PC-3 (cell line): ENCODE data around the gene LIF. TPM values are rescaled to one million over a fixed set of nuclear protein-coding genes. Genes with fewer than 3 reads are reported as not detected.

Source experiments
- ATAC-seq: fragments of 200-7000 bp; cut with Tn5 transposase; 2 replicates; pipeline ENCODE4 v1.9.1; 2020; ENCODE audit warnings: mild to moderate bottlenecking, moderate library complexity
- BruUV-seq: library from RNA; stranded (reverse); fragments of 400-500 nt; replicated peaks from 2 replicates; lab custom pipeline; 2021; lab: Mats Ljungman, UMichigan
- CTCF ChIA-PET: fragments of 300-600 bp; sonication (Branson Sonifier 250); formaldehyde crosslinking; loops from one replicate; lab custom pipeline; 2022; ENCODE audit warnings: antibody characterized with exemption; lab: Charles Lee
- POLR2A ChIA-PET: fragments of 300-600 bp; sonication (Branson Sonifier 250); formaldehyde crosslinking; loops from one replicate; lab custom pipeline; 2022; ENCODE audit warnings: antibody characterized with exemption; ENCODE audit not compliant: unreplicated experiment; lab: Charles Lee
- DNase-seq: peaks from one replicate; pipeline ENCODE4 v3.0.0-alpha.2; 2015
- H2AFZ ChIP-seq: fragments of 300-600 bp; sonication (generic); 2 replicates; pipeline ENCODE4 v1.6.0; 2016; ENCODE audit warnings: antibody characterized with exemption, low read length
- H3F3A ChIP-seq: fragments of 300-600 bp; sonication (generic); one replicate; pipeline ENCODE4 v1.6.0; 2017; ENCODE audit warnings: antibody characterized with exemption, low read length, control low read depth, mild to moderate bottlenecking; ENCODE audit not compliant: unreplicated experiment
- H3K27ac ChIP-seq: fragments of 300-600 bp; sonication (generic); 2 replicates; pipeline ENCODE4 v1.5.1; 2016; ENCODE audit warnings: mild to moderate bottlenecking, low read length
- H3K27me3 ChIP-seq: fragments of 300-600 bp; sonication (generic); 2 replicates; pipeline ENCODE4 v1.6.1; 2016; ENCODE audit warnings: low read length, mixed read lengths
- H3K36me3 ChIP-seq: fragments of 300-600 bp; sonication (generic); 2 replicates; pipeline ENCODE4 v1.6.1; 2016; ENCODE audit warnings: low read depth, mixed run types, low read length, mixed read lengths
- H3K4me1 ChIP-seq: fragments of 300-600 bp; sonication (generic); 2 replicates; pipeline ENCODE4 v1.5.1; 2016; ENCODE audit warnings: low read length; ENCODE audit not compliant: insufficient read depth
- H3K4me2 ChIP-seq: fragments of 300-600 bp; sonication (generic); 2 replicates; pipeline ENCODE4 v1.6.0; 2016; ENCODE audit warnings: low read length
- H3K4me3 ChIP-seq: fragments of 300-600 bp; sonication (generic); 2 replicates; pipeline ENCODE4 v1.5.1; 2016; ENCODE audit warnings: mild to moderate bottlenecking, low read length, mixed read lengths
- H3K79me2 ChIP-seq: fragments of 300-600 bp; sonication (generic); 2 replicates; pipeline ENCODE4 v1.6.1; 2017; ENCODE audit warnings: low read length, mixed read lengths
- H3K9ac ChIP-seq: fragments of 300-600 bp; sonication (generic); 2 replicates; pipeline ENCODE4 v1.6.0; 2016; ENCODE audit warnings: mild to moderate bottlenecking, low read length
- H3K9me2 ChIP-seq: fragments of 300-600 bp; sonication (generic); replicated peaks from 2 replicates; pipeline ENCODE4 v1.6.1; 2016; ENCODE audit warnings: mixed run types, low read length, mixed read lengths
- H3K9me3 ChIP-seq: fragments of 300-600 bp; sonication (generic); 2 replicates; pipeline ENCODE4 v1.6.1; 2016; ENCODE audit warnings: low read length, mixed read lengths
- H4K20me1 ChIP-seq: fragments of 300-600 bp; sonication (generic); 2 replicates; pipeline ENCODE4 v1.6.1; 2016; ENCODE audit warnings: low read length, mixed read lengths
- EZH2 ChIP-seq: fragments of 300-600 bp; sonication (generic); IDR thresholded peaks from one replicate; pipeline ENCODE4 v1.6.1; 2017; ENCODE audit warnings: antibody characterized with exemption, mild to moderate bottlenecking, low read length; ENCODE audit not compliant: unreplicated experiment
- EZH2phosphoT487 ChIP-seq: fragments of 300-600 bp; sonication (generic); IDR thresholded peaks from 2 replicates; pipeline ENCODE4 v1.6.1; 2018; ENCODE audit warnings: mild to moderate bottlenecking, antibody characterized with exemption, low read length, borderline replicate concordance
- intact Hi-C: fragments of 100-400 bp; cut with micrococcal nuclease; formaldehyde crosslinking; loops from 2 replicates; pipeline ENCODE4 v1.9.0; 2023
- total RNA-seq: library from RNA; depleted of rRNA; stranded (reverse); fragments of >200 nt; gene quantifications from 2 replicates; pipeline ENCODE4 v1.2.3, GENCODE V29; 2014
- TF ChIP-seq, protein P1 (sequence below): fragments of 300-600 bp; sonication (generic); conservative IDR thresholded peaks from 2 replicates; pipeline ENCODE4 v1.5.1; 2017; ENCODE audit warnings: antibody characterized with exemption, low read depth, mild to moderate bottlenecking, low read length

The LIF gene
- total RNA-seq, 1 experiment from 2014 or later, result 64.1 TPM

DNA sequence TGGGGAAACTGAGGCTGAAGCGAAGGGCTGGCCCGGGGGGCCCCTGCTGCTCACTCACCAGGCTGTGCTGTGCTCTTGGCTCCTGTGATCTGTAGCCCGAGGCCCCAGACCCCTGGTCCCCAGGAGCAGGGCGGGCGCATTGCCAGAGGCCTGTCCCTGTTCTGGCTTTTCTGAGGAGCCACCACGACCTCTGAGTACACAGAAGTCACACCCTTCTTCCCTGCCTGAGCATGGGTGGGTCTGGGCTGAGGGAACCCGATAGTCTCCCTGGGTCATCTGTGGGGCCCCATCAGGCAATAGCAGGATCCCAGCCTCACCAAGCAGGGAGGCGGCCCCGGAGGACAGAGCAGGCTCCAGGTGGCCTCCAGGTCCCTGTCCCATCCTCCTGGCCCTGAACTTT lies 37.6 kb upstream of the LIF start:
- ChIA-PET CTCF (interaction anchor here (0.6 kb wide), 1 partner anchor 9 kb away, joined by 3 read pairs; no protein-coding TSS in a partner anchor), POLR2A (interaction anchor here (0.6 kb wide), 1 partner anchor 73 kb away, joined by 12 read pairs; no protein-coding TSS in a partner anchor)
- H4K20me1 ChIP-seq, result no peaks in the 10 kb centered on the region
- no peak overlapping the region for H3K4me3 ChIP-seq
- H3K36me3 ChIP-seq, result no peaks in the 10 kb centered on the region
- intact Hi-C loops, result no loop called here
- H3K4me1 ChIP-seq, result peaks cover 8% of the 10 kb centered on the region
- no peak overlapping the region for H3K9ac ChIP-seq
- no peaks in the 10 kb centered on the region for H3K9me3 ChIP-seq
- TF ChIP-seq, protein P1, sequence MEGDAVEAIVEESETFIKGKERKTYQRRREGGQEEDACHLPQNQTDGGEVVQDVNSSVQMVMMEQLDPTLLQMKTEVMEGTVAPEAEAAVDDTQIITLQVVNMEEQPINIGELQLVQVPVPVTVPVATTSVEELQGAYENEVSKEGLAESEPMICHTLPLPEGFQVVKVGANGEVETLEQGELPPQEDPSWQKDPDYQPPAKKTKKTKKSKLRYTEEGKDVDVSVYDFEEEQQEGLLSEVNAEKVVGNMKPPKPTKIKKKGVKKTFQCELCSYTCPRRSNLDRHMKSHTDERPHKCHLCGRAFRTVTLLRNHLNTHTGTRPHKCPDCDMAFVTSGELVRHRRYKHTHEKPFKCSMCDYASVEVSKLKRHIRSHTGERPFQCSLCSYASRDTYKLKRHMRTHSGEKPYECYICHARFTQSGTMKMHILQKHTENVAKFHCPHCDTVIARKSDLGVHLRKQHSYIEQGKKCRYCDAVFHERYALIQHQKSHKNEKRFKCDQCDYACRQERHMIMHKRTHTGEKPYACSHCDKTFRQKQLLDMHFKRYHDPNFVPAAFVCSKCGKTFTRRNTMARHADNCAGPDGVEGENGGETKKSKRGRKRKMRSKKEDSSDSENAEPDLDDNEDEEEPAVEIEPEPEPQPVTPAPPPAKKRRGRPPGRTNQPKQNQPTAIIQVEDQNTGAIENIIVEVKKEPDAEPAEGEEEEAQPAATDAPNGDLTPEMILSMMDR, result no peak
- TF ChIP-seq EZH2 (no peak), EZH2phosphoT487 (no peak)
- ATAC-seq (no peak), DNase-seq (no peak)
- no peak overlapping the region for H2AFZ ChIP-seq
- 0 out of 2 replicates have a peak, but pooled peaks cover 3% of the 10 kb centered on the region for H3K79me2 ChIP-seq
- no TSS peak for BruUV-seq
- no peaks in the 10 kb centered on the region for H3F3A ChIP-seq
- H3K27me3 ChIP-seq, result no peaks in the 10 kb centered on the region
- no peaks in the 10 kb centered on the region for H3K9me2 ChIP-seq
- no peak overlapping the region for H3K4me2 ChIP-seq
- no peak overlapping the region for H3K27ac ChIP-seq

DNA sequence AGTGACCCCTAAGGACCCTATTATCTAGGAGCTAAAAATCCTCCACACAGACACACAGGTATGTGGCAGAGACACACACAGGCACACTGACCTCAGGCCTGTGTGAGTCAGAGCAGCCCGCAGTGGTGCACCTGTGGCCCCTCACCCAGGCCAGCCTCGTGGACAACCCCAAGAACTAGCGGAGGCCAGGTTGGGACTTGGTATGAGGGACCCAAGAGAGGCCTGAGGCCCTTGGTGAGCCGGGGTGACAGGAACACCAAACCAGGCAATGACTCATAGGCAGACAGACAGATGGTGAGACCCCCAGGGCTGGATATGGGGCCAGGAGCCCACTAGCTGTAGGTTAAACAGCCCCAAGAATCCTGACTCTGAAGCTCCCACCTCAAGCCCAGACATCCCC lies 36.8 kb upstream of the LIF start:
- no peak overlapping the region for H3K27ac ChIP-seq
- no peaks in the 10 kb centered on the region for H4K20me1 ChIP-seq
- no peak for TF ChIP-seq EZH2
- TF ChIP-seq EZH2phosphoT487, result no peak
- TF ChIP-seq, protein P1, result no peak
- no peak overlapping the region for H2AFZ ChIP-seq
- no TSS peak for BruUV-seq
- H3K9me2 ChIP-seq, result no peaks in the 10 kb centered on the region
- no peak for DNase-seq
- no peaks in the 10 kb centered on the region for H3F3A ChIP-seq
- ChIA-PET POLR2A (no interaction called here), CTCF (interaction anchor here (0.6 kb wide), 1 partner anchor 8 kb away, joined by 3 read pairs; no protein-coding TSS in a partner anchor)
- intact Hi-C loops, result no loop called here
- H3K27me3 ChIP-seq, result no peaks in the 10 kb centered on the region
- no peaks in the 10 kb centered on the region for H3K79me2 ChIP-seq
- H3K9me3 ChIP-seq, result no peaks in the 10 kb centered on the region
- H3K36me3 ChIP-seq, result no peaks in the 10 kb centered on the region
- H3K4me1 ChIP-seq, result peaks cover 2% of the 10 kb centered on the region
- no peak overlapping the region for H3K4me3 ChIP-seq
- no peak for ATAC-seq
- no peak overlapping the region for H3K9ac ChIP-seq
- no peak overlapping the region for H3K4me2 ChIP-seq

DNA sequence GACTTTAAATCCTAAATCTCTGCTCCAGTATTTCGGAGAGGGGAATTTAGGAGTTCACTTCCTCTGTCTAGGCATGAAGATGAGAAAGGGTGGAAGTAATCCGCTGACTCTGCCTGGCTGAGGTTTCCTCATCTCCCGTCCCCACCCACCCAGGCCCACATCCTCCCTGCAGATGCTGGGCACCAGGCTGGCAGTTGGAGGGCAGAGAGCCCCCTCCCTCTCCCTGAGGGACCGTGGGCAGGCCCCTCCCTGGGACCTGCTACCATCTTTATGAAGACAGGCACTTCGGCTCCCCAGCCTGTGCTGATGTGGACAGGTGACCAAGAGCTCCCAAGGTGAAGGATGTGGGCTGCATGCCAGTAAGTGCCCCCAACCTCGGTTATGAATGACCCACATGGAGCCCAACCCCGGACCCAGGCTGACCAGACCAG lies 36.1 kb upstream of the LIF start:
- Histone ChIP-seq H3K27me3 (no peaks in the 10 kb centered on the region), H4K20me1 (no peaks in the 10 kb centered on the region), H3K9me3 (no peaks in the 10 kb centered on the region), H3K4me1 (peaks cover 5% of the 10 kb centered on the region; the same call in 1 of the 2 replicates), H3K9me2 (no peaks in the 10 kb centered on the region), H3K9ac (no peak overlapping the region), H3F3A (no peaks in the 10 kb centered on the region), H3K27ac (no peak overlapping the region), H2AFZ (no peak overlapping the region), H3K79me2 (no peaks in the 10 kb centered on the region), H3K4me2 (no peak overlapping the region), H3K36me3 (no peaks in the 10 kb centered on the region), H3K4me3 (no peak overlapping the region)
- TF ChIP-seq, protein P1, result no peak
- TF ChIP-seq EZH2phosphoT487 (no peak), EZH2 (no peak)
- intact Hi-C loops, result no loop called here
- DNase-seq (no peak), ATAC-seq (no peak)
- ChIA-PET CTCF (no interaction called here), POLR2A (no interaction called here)
- BruUV-seq, result no TSS peak
